GM12878 (cell line): ENCODE data around the gene YAE1. TPM values are rescaled to one million over a fixed set of nuclear protein-coding genes. Genes with fewer than 3 reads are reported as not detected.

Source experiments
- ATAC-seq: fragments of 200-7000 bp; cut with Tn5 transposase; 3 replicates; pipeline ENCODE4 v1.9.1; 2020; ENCODE audit warnings: mild to moderate bottlenecking, moderate library complexity
- BruUV-seq: library from RNA; stranded (reverse); fragments of 400-500 nt; replicated peaks from 2 replicates; lab custom pipeline; 2021; lab: Mats Ljungman, UMichigan
- CTCF ChIA-PET: fragments of 300-600 bp; sonication (Branson Sonifier 250); formaldehyde crosslinking; extraction: SDS; loops from one replicate; lab custom pipeline; 2021; ENCODE audit warnings: inconsistent platforms; lab: Yijun Ruan, JAX
- POLR2A ChIA-PET: fragments of 350-600 bp; formaldehyde crosslinking; extraction: SDS; loops from one replicate; lab custom pipeline; 2021; ENCODE audit warnings: inconsistent platforms; lab: Charles Lee
- RAD21 ChIA-PET: fragments of 300-600 bp; sonication (Branson Sonifier 250); formaldehyde crosslinking; loops from one replicate; lab custom pipeline; 2023; ENCODE audit warnings: antibody characterized with exemption; ENCODE audit not compliant: unreplicated experiment; lab: Charles Lee
- SMC1A ChIA-PET: fragments of 300-600 bp; sonication (Branson Sonifier 250); formaldehyde crosslinking; loops from one replicate; lab custom pipeline; 2023; ENCODE audit not compliant: unreplicated experiment, uncharacterized antibody; lab: Charles Lee
- DNase-seq: peaks from one replicate; pipeline ENCODE4 v3.0.0-alpha.2; 2011; ENCODE audit warnings: low read depth, low spot score
- FAIRE-seq: peaks from 3 replicates; lab custom pipeline; 2011; peaks lifted over from hg19 to GRCh38; lab: Jason Lieb, UNC
- H2AFZ ChIP-seq: 2 replicates; pipeline ENCODE4 v1.6.0; 2011; ENCODE audit warnings: low read depth, low read length, control low read depth; ENCODE audit not compliant: control insufficient read depth
- H3K27ac ChIP-seq: 2 replicates; pipeline ENCODE4 v1.5.1; 2011; ENCODE audit warnings: control low read depth; ENCODE audit not compliant: control insufficient read depth, insufficient read depth
- H3K27me3 ChIP-seq, 2 experiments: replicated peaks in 1 of 2; 2 replicates each; pipeline versions ENCODE4 v1.6.0 to v1.6.1; 2011; ENCODE audit warnings: low read length in 1 of 2; ENCODE audit not compliant: control insufficient read depth in 2 of 2, insufficient read depth in 2 of 2
- H3K36me3 ChIP-seq, 2 experiments: 2 replicates each; pipeline ENCODE4 v1.5.1; 2011; ENCODE audit warnings: low read length in 1 of 2; ENCODE audit not compliant: control insufficient read depth in 2 of 2, insufficient read depth in 2 of 2
- H3K4me1 ChIP-seq: 2 replicates; pipeline ENCODE4 v1.6.1; 2011; ENCODE audit warnings: mild to moderate bottlenecking, low read length, moderate library complexity, mixed read lengths; ENCODE audit not compliant: control insufficient read depth, insufficient read depth
- H3K4me2 ChIP-seq: 2 replicates; pipeline ENCODE4 v1.6.0; 2011; ENCODE audit warnings: control low read depth; ENCODE audit not compliant: control insufficient read depth, insufficient read depth
- H3K4me3 ChIP-seq: fragments of 200-600 bp; sonication (generic); 2 replicates; pipeline ENCODE4 v1.5.1; 2016
- H3K79me2 ChIP-seq: 2 replicates; pipeline ENCODE4 v1.6.0; 2011; ENCODE audit warnings: low read length; ENCODE audit not compliant: control insufficient read depth, insufficient read depth
- H3K9ac ChIP-seq: 2 replicates; pipeline ENCODE4 v1.8.0; 2011; ENCODE audit warnings: low read length, control low read depth, mixed read lengths; ENCODE audit not compliant: control insufficient read depth, insufficient read depth
- H3K9me3 ChIP-seq: replicated peaks from 3 replicates; pipeline ENCODE4 v1.5.1; 2011; ENCODE audit warnings: mild to moderate bottlenecking, low read length; ENCODE audit not compliant: control insufficient read depth, insufficient read depth
- H4K20me1 ChIP-seq: 2 replicates; pipeline ENCODE4 v1.6.0; 2011; ENCODE audit not compliant: control insufficient read depth, insufficient read depth
- BACH1 ChIP-seq: fragments of 450-650 bp; IDR thresholded peaks from 2 replicates; pipeline ENCODE4 v1.6.1; 2017; ENCODE audit warnings: mild to moderate bottlenecking, borderline replicate concordance
- BCLAF1 ChIP-seq: fragments of 450-650 bp; IDR thresholded peaks from 2 replicates; pipeline ENCODE4 v1.6.1; 2017; ENCODE audit warnings: antibody characterized with exemption, mild to moderate bottlenecking, moderate library complexity
- CTCF ChIP-seq, 3 experiments: IDR thresholded peaks in 2 of 3; conservative IDR thresholded peaks in 1 of 3; 2 replicates each; pipeline ENCODE4 v1.5.1; 2011; ENCODE audit warnings: low read depth in 3 of 3, low read length in 3 of 3, mild to moderate bottlenecking in 3 of 3, control low read depth in 2 of 3, moderate library complexity in 2 of 3, inconsistent platforms in 1 of 3, mixed read lengths in 1 of 3; ENCODE audit not compliant: control insufficient read depth in 2 of 3, insufficient read depth in 1 of 3; ENCODE audit errors: extremely low read depth in 1 of 3
- ETV6 ChIP-seq, 2 experiments: fragments of 450-650 bp in 1 of 2; IDR thresholded peaks in 1 of 2; conservative IDR thresholded peaks in 1 of 2; 2 replicates each; pipeline ENCODE4 v1.6.1; 2014; ENCODE audit warnings: antibody characterized with exemption in 1 of 2, borderline replicate concordance in 1 of 2, low read depth in 1 of 2, mild to moderate bottlenecking in 1 of 2, moderate library complexity in 1 of 2
- KAT2A ChIP-seq: conservative IDR thresholded peaks from 2 replicates; pipeline ENCODE4 v1.6.1; 2011; ENCODE audit warnings: low read depth, low read length; ENCODE audit not compliant: control insufficient read depth
- LARP7 ChIP-seq: fragments of 450-650 bp; IDR thresholded peaks from 2 replicates; pipeline ENCODE4 v1.6.1; 2017; ENCODE audit warnings: mild to moderate bottlenecking
- MXI1 ChIP-seq: fragments of 150-350 bp; IDR thresholded peaks from 2 replicates; pipeline ENCODE4 v1.6.1; 2011; ENCODE audit warnings: low read depth, mild to moderate bottlenecking, inconsistent platforms, low read length, improper control_type of control experiment
- NFXL1 ChIP-seq: fragments of 450-650 bp; IDR thresholded peaks from 2 replicates; pipeline ENCODE4 v1.6.1; 2017; ENCODE audit warnings: antibody characterized with exemption, mild to moderate bottlenecking, borderline replicate concordance
- RBBP5 ChIP-seq: fragments of 200-600 bp; sonication (generic); conservative IDR thresholded peaks from 2 replicates; pipeline ENCODE4 v1.6.1; 2016
- RFX5 ChIP-seq: IDR thresholded peaks from 2 replicates; pipeline ENCODE4 v1.6.1; 2011; ENCODE audit warnings: low read depth, low read length, improper control_type of control experiment
- SMAD1 ChIP-seq: fragments of 450-650 bp; IDR thresholded peaks from 2 replicates; pipeline ENCODE4 v1.6.1; 2018; ENCODE audit warnings: mild to moderate bottlenecking, low read depth; ENCODE audit not compliant: partially characterized antibody
- SP1 ChIP-seq: IDR thresholded peaks from one replicate; pipeline ENCODE4 v1.6.1; 2011; ENCODE audit warnings: low read depth, low read length
- SPI1 ChIP-seq: IDR thresholded peaks from 2 replicates; pipeline ENCODE4 v1.6.1; 2011; ENCODE audit warnings: low read depth, mild to moderate bottlenecking, low read length, moderate library complexity, borderline replicate concordance; ENCODE audit not compliant: insufficient read depth
- WRNIP1 ChIP-seq: IDR thresholded peaks from 2 replicates; pipeline ENCODE4 v1.6.1; 2011; ENCODE audit warnings: low read depth, low read length, improper control_type of control experiment, borderline replicate concordance
- in situ Hi-C: fragments of 300-500 bp; cut with MboI; formaldehyde crosslinking; loops from 9 replicates; pipeline ENCODE4 v1.14.3; 2018; ENCODE audit warnings: mixed read lengths
- intact Hi-C: fragments of 100-400 bp; cut with micrococcal nuclease; formaldehyde crosslinking; loops from one replicate; pipeline ENCODE4 v1.14.2; 2022; ENCODE audit not compliant: unreplicated experiment
- polyA plus RNA-seq, 11 experiments: library from polyadenylated mRNA; depleted of rRNA in 4 of 11; unstranded in 6 of 11; stranded (reverse) in 5 of 11; fragments of >200 nt; fragmentation: Nextera tagmentation in 4 of 11; fragmentation: Illumina TruSeq in 1 of 11; extraction: Ambion mirVana in 4 of 11; extraction: Trizol in 1 of 11; gene quantifications; 1 replicate in 1 of 11; 2 replicates in 10 of 11; pipeline versions ENCODE4 v1.2.1 to v1.2.3, GENCODE V29; 2011 to 2016; ENCODE audit warnings: inconsistent platforms in 2 of 11, missing spikeins in 2 of 11, low read depth in 1 of 11
- total RNA-seq, 4 experiments: library from RNA; depleted of rRNA in 3 of 4; stranded (reverse); fragments of >200 nt in 3 of 4; fragmentation: Illumina TruSeq in 1 of 4; extraction: Trizol in 1 of 4; gene quantifications; 2 replicates each; pipeline versions ENCODE4 v1.2.1 to v1.2.3, GENCODE V29; 2013 to 2021
- TF ChIP-seq, protein P1 (sequence below): fragments of 450-650 bp; IDR thresholded peaks from 2 replicates; pipeline ENCODE4 v1.6.1; 2016; ENCODE audit warnings: mild to moderate bottlenecking

YAE1 gene
- total and polyA plus RNA-seq, 10 of the 15 experiments (the other 5 are each of a cell fraction or from before 2014, with no cell fraction given), result 13.5 to 35.8 (median 22.9) TPM

- TF ChIP-seq SPI1 (no peak), NFXL1 (no peak), BACH1 (no peak), SP1 (no peak), CTCF (IDR thresholded peaks at IDR 0.05 in 2 of 3, conservative IDR thresholded peaks at IDR 0.05 in 1 of 3; ENCODE audit: control insufficient read depth in 2 of 3, extremely low read depth in 1 of 3, insufficient read depth in 1 of 3, low read depth in 3 of 3, low read length in 3 of 3) (no peak), RBBP5 (no peak), RFX5 (no peak), SMAD1 (no peak), WRNIP1 (no peak), KAT2A (no peak), LARP7 (no peak), ETV6 (conservative IDR thresholded peaks at IDR 0.05 in 1 of 2, IDR thresholded peaks at IDR 0.05 in 1 of 2; ENCODE audit: borderline replicate concordance in 1 of 2, low read depth in 1 of 2) (no peak), MXI1 (no peak), BCLAF1 (no peak)
- TF ChIP-seq, protein P1, sequence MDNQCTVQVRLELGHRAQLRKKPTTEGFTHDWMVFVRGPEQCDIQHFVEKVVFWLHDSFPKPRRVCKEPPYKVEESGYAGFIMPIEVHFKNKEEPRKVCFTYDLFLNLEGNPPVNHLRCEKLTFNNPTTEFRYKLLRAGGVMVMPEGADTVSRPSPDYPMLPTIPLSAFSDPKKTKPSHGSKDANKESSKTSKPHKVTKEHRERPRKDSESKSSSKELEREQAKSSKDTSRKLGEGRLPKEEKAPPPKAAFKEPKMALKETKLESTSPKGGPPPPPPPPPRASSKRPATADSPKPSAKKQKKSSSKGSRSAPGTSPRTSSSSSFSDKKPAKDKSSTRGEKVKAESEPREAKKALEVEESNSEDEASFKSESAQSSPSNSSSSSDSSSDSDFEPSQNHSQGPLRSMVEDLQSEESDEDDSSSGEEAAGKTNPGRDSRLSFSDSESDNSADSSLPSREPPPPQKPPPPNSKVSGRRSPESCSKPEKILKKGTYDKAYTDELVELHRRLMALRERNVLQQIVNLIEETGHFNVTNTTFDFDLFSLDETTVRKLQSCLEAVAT, result no peak
- FAIRE-seq (no peak), DNase-seq (no peak), ATAC-seq (no peak)
- Histone ChIP-seq H3K4me3 (no peak overlapping the region), H2AFZ (no peak overlapping the region), H3K27ac (no peak overlapping the region), H3K36me3 (no peaks in the 10 kb centered on the region), H4K20me1 (no peaks in the 10 kb centered on the region), H3K9me3 (no peaks in the 10 kb centered on the region), H3K27me3 (no peaks in the 10 kb centered on the region), H3K4me2 (no peak overlapping the region), H3K79me2 (no peaks in the 10 kb centered on the region), H3K9ac (no peak overlapping the region), H3K4me1 (peaks cover 5% of the 10 kb centered on the region; the same call in 1 of the 2 replicates)
- no TSS peak for BruUV-seq
- CTCF ChIA-PET, result interaction anchor here (2.5 kb wide), 1 partner anchor 159 kb away, joined by 11 read pairs; no protein-coding TSS in a partner anchor
- POLR2A ChIA-PET, result no interaction called here
- RAD21 ChIA-PET, result no interaction called here
- in situ Hi-C loops (no loop called here), intact Hi-C loops (no loop called here)
- SMC1A ChIA-PET, result interaction anchor here (1.0 to 2.3 kb wide), 2 partner anchors 8 to 35 kb away, joined by 3 to 22 read pairs; no protein-coding TSS in a partner anchor
These were observed 21.2 kb downstream of the YAE1 start for GRCh38 chr7:39587393-39587792.
